OCI-LY3 (cell line): ENCODE measurements around the gene TRPM1.

ENCODE experiments used
- EZH2phosphoT487 ChIP-seq: fragments of 200-600 bp; shearing (Covaris generic); IDR thresholded peaks from 2 replicates; pipeline ENCODE4 v1.6.1; 2018; ENCODE audit warnings: antibody characterized with exemption, mixed run types, low read depth
- TF ChIP-seq, protein P1 (sequence below): fragments of 200-600, 300-600 bp; sonication (generic); IDR thresholded peaks from 2 replicates; pipeline ENCODE4 v1.5.1; 2014; ENCODE audit warnings: antibody characterized with exemption, low read length, low read depth

DNA sequence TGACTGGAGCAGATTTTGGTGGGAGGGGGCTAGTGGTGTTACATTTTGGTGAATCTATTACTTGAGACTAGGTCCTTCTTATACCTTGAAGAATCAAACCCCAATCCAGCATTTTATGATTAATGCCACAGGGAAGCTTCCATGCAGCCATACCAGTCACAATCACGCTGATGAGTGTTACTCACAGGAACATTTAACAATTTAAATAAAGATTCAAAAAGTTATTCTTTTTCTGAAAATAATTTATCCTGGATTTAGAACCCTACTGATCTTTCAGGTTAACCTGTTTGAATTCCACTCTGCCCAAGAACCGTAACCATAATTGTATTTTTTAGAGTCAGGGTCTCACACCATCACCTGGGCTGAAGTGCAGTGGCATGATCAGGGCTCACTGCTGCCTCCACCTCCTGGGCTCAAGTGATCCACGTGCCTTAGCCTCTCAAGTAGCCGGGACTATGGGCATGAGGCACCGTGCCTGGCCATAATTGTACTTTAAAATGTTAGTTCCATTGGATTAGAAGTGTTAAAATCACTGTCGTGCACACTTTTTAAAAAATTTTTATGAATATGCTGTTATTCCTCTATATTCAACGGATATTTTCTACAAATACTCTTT lies 109.2 kb downstream of the TRPM1 start:
- TF ChIP-seq, protein P1, sequence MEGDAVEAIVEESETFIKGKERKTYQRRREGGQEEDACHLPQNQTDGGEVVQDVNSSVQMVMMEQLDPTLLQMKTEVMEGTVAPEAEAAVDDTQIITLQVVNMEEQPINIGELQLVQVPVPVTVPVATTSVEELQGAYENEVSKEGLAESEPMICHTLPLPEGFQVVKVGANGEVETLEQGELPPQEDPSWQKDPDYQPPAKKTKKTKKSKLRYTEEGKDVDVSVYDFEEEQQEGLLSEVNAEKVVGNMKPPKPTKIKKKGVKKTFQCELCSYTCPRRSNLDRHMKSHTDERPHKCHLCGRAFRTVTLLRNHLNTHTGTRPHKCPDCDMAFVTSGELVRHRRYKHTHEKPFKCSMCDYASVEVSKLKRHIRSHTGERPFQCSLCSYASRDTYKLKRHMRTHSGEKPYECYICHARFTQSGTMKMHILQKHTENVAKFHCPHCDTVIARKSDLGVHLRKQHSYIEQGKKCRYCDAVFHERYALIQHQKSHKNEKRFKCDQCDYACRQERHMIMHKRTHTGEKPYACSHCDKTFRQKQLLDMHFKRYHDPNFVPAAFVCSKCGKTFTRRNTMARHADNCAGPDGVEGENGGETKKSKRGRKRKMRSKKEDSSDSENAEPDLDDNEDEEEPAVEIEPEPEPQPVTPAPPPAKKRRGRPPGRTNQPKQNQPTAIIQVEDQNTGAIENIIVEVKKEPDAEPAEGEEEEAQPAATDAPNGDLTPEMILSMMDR, result no peak
- TF ChIP-seq EZH2phosphoT487, result no peak
